Lung (tissue), 12 donors: ENCODE data around the gene MYH16. TPM values are rescaled to one million over a fixed set of nuclear protein-coding genes. Genes with fewer than 3 reads are reported as not detected.
"Not testable (repeated sequence)": the region's sequence is repeated elsewhere in the genome, so short reads cannot be mapped to it uniquely, and the experiment has no call there.

ENCODE experiments used
- ATAC-seq: fragments of 200-7000 bp; cut with Tn5 transposase; one replicate; pipeline ENCODE4 v1.9.1; 2020; ENCODE audit warnings: moderate number of reproducible peaks; ENCODE audit not compliant: insufficient read depth, low FRiP score
- DNase-seq, 3 donors: peaks; one replicate each; pipeline ENCODE4 v3.0.0-alpha.2; 2013 to 2017
- H3K27ac ChIP-seq, 2 donors: one replicate each; pipeline ENCODE4 v1.5.1; 2013; ENCODE audit warnings: mild to moderate bottlenecking in 2 of 2, moderate library complexity in 2 of 2, control low read depth in 1 of 2, inconsistent platforms in 1 of 2, low read depth in 1 of 2, low read length in 1 of 2
- H3K27me3 ChIP-seq, 3 donors: one replicate each; pipeline ENCODE4 v1.5.1; 2013; ENCODE audit warnings: low read length in 2 of 3; ENCODE audit not compliant: control insufficient read depth in 3 of 3, insufficient read depth in 3 of 3
- H3K36me3 ChIP-seq, 4 donors: one replicate each; pipeline ENCODE4 v1.5.1; 2013; ENCODE audit warnings: low read length in 4 of 4, mild to moderate bottlenecking in 1 of 4, moderate library complexity in 1 of 4; ENCODE audit not compliant: control insufficient read depth in 4 of 4, insufficient read depth in 4 of 4
- H3K4me1 ChIP-seq, 5 donors: one replicate each; pipeline ENCODE4 v1.5.1; 2013; ENCODE audit warnings: low read length in 5 of 5, mild to moderate bottlenecking in 2 of 5, moderate library complexity in 1 of 5; ENCODE audit not compliant: control insufficient read depth in 5 of 5, insufficient read depth in 5 of 5
- H3K4me3 ChIP-seq: one replicate; pipeline ENCODE4 v1.5.1; 2013; ENCODE audit warnings: mild to moderate bottlenecking, control low read depth, moderate library complexity
- H3K9ac ChIP-seq, 2 donors: one replicate each; pipeline ENCODE4 v1.5.1; 2013; ENCODE audit warnings: low read length in 2 of 2, control low read depth in 1 of 2; ENCODE audit not compliant: insufficient read depth in 1 of 2
- H3K9me3 ChIP-seq, 4 donors: one replicate each; pipeline ENCODE4 v1.5.1; 2013; ENCODE audit warnings: low read length in 3 of 4, mild to moderate bottlenecking in 1 of 4, moderate library complexity in 1 of 4; ENCODE audit not compliant: control insufficient read depth in 4 of 4, insufficient read depth in 3 of 4
- WGBS, 2 donors: extraction: QIAGEN DNeasy Blood & Tissue Kit; methylation state at CpG; one replicate each; pipeline ENCODE4 v1.1.7; 2013; 5-methylcytosine and 5-hydroxymethylcytosine counted together
- polyA plus RNA-seq, 2 donors: library from polyadenylated mRNA; stranded (reverse); fragments of 200-250 nt; gene quantifications; one replicate each; pipeline ENCODE4 v1.2.1, GENCODE V29; 2013
- total RNA-seq, 2 donors: library from RNA; depleted of rRNA in 1 of 2; stranded (reverse); fragments of >200 nt in 1 of 2; gene quantifications; one replicate each; pipeline ENCODE4 v1.2.1, GENCODE V29; 2014 to 2021
- TF ChIP-seq, protein P1 (sequence below): IDR thresholded peaks from 2 replicates; pipeline ENCODE4 v1.5.1; 2012; ENCODE audit warnings: mild to moderate bottlenecking; ENCODE audit errors: control extremely low read depth, extremely low read depth
- donor health status: control.
- donor health status: control.
- donor health status: Bipolar disorder and iron deficiency.
- donor health status: healthy.
- donor health status: DM: yes; HTN: yes; CAD: no.

MYH16 gene
- total and polyA plus RNA-seq, 4 donors, result 0.04 to 0.07 TPM; not detected in 2

DNA sequence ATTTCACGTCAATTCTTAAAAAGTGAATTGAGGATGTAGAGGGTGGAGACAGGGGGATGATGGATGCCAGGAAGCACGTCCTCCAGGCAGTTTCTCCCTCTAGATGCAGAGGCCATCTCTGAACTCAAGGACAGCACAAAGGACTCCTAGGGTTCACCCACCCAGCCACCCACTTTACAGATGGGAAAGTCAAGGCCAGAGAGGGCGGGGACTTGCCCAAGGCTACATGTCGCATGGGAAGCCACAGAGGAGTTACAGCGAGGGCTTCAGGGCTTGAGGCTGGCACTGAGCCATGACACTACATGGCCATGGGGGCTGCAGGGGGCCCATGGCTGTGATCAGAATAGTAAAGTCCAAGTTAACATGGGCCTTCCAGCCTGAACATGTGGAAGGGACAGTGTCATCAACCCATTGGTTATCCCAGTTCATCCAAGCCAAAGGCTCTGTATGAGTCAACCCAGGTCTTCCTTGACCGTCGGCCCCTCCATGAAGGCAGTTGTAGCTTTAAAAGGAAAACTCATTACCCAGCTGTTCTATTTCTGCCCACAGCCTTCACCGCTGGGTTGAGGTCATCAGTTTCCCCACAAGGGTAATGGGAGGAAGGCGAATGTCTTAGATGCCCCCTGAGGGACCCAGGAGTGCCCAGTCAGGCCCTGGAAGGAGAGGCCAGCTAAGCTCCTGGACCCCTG lies 40.4 kb upstream of the MYH16 start:
- H3K9ac ChIP-seq, result no peak overlapping the region
- no peaks in the 10 kb centered on the region for H3K36me3 ChIP-seq
- 84 to 89% methylated on average over 9 of the region's 9 CpGs for WGBS, 2 donors
- H3K9me3 ChIP-seq, result no peaks in the 10 kb centered on the region
- no peaks in the 10 kb centered on the region for H3K27me3 ChIP-seq
- H3K4me1 ChIP-seq, result peaks cover 0 to 1% (median 0%) of the 10 kb centered on the region in 5 donors
- DNase-seq, result no peak
- H3K27ac ChIP-seq, result no peak overlapping the region
- H3K4me3 ChIP-seq, result no peak overlapping the region
- ATAC-seq, result no peak
- TF ChIP-seq, protein P1, sequence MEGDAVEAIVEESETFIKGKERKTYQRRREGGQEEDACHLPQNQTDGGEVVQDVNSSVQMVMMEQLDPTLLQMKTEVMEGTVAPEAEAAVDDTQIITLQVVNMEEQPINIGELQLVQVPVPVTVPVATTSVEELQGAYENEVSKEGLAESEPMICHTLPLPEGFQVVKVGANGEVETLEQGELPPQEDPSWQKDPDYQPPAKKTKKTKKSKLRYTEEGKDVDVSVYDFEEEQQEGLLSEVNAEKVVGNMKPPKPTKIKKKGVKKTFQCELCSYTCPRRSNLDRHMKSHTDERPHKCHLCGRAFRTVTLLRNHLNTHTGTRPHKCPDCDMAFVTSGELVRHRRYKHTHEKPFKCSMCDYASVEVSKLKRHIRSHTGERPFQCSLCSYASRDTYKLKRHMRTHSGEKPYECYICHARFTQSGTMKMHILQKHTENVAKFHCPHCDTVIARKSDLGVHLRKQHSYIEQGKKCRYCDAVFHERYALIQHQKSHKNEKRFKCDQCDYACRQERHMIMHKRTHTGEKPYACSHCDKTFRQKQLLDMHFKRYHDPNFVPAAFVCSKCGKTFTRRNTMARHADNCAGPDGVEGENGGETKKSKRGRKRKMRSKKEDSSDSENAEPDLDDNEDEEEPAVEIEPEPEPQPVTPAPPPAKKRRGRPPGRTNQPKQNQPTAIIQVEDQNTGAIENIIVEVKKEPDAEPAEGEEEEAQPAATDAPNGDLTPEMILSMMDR, result no peak

DNA sequence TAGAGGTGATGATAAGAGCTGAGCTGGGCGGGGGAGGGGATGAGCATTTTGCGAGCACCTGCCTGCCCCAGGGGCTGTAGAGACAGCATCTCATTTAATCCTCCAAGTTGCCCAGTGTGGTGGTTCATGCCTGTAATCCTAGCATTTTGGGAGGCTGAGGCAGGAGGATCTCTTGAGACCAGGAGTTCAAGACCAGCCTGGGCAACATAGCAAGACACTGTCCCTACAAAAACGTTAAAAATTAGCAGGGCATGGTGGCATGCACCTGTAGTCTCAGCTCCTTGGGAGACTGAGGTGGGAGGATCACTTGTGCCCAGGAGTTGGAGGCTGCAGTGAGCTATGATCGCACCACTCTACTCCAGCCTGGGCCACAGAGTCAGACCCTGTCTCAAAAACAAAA lies 39.7 kb upstream of the MYH16 start:
- DNase-seq, H3K9ac ChIP-seq, H3K9me3 ChIP-seq, H3K4me1 ChIP-seq, H3K4me3 ChIP-seq, H3K36me3 ChIP-seq, H3K27ac ChIP-seq, H3K27me3 ChIP-seq, ATAC-seq: not testable (repeated sequence)
- WGBS, 2 donors, result 90 to 91% methylated on average over 4 of the region's 4 CpGs

DNA sequence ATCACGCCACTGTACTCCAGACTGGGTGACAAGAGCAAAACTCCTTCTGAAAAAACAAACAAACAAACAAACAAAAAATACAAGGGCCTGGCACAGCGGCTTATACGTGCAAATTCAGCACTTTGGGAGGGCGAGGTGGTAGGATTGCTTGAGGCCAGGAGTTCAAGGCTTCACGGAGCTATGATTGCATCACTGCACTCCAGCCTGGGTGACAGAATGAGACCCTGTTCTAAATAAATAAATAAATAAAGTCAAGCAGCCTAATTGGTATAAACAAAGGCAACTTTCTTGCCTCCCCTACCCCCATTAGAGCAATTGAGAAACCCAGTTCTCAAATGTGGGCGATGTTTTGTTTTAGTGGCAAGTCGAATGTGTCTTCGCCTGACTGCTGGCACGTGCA lies 38.5 kb upstream of the MYH16 start:
- no peak for DNase-seq
- TF ChIP-seq, protein P1, result no peak
- H3K27me3 ChIP-seq, result no peaks in the 10 kb centered on the region
- H3K4me3 ChIP-seq, result no peak overlapping the region
- no peak overlapping the region for H3K9ac ChIP-seq
- H3K9me3 ChIP-seq, result no peaks in the 10 kb centered on the region
- H3K4me1 ChIP-seq, result peaks cover 0 to 1% (median 0%) of the 10 kb centered on the region in 5 donors
- no peak for ATAC-seq
- WGBS, 2 donors, result 89 to 91% methylated on average over 9 of the region's 9 CpGs
- no peaks in the 10 kb centered on the region for H3K36me3 ChIP-seq
- no peak overlapping the region for H3K27ac ChIP-seq

DNA sequence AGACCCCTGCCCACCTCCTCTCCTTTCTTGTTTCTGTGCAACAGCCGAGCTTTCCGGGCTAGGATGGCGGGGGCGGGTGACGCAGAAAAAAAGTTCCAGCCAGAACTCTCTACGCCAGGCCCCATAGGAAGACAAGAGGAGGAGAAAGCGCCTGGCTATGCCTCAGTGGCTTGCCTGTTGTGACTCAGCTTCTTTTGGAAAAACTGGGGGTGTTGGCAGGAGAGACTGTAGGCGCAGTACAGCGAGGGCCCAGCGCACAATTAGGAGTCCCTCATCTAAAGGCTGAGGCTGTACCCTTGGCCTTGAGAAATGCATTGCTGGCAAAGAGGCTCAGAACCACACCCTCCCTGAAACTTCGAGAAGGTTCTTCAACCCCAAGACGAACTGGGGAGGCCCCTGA lies 36.7 kb upstream of the MYH16 start:
- Histone ChIP-seq H3K9me3 (no peaks in the 10 kb centered on the region), H3K27me3 (no peaks in the 10 kb centered on the region), H3K9ac (no peak overlapping the region), H3K4me1 (peaks cover 0 to 1% (median 0%) of the 10 kb centered on the region in 5 donors), H3K36me3 (no peaks in the 10 kb centered on the region), H3K4me3 (no peak overlapping the region), H3K27ac (no peak overlapping the region)
- TF ChIP-seq, protein P1, result no peak
- ATAC-seq (no peak), DNase-seq (no peak)
- WGBS, 2 donors, result 86 to 87% methylated on average over 12 of the region's 12 CpGs

DNA sequence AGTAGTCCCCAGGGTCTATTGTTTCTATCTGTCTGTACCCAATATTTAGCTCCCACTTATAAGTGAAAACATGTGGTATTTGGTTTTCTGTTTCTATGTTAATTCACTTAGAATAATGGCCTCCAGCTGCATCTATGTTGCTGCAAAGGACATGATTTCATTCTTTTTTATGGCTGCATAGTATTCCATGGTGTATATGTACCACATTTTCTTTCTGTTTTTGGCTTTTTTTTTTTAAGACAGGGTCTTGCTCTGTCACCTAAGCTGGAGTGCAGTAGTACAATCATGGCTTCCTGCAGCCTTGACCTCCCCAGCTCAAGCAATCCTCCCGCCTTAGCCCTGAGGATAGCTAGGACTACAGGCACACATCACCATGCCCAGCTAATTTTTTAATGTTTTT lies 34.8 kb upstream of the MYH16 start:
- not testable (repeated sequence) for H3K27me3 ChIP-seq, H3K36me3 ChIP-seq, H3K9ac ChIP-seq, H3K9me3 ChIP-seq, H3K27ac ChIP-seq, H3K4me3 ChIP-seq, DNase-seq, ATAC-seq, H3K4me1 ChIP-seq
- WGBS, 2 donors, result 100% methylated on average over 1 of the region's 1 CpG
